HepG2 (cell line): Measurements from ENCODE around the gene GABBR2. TPM values are rescaled to one million over a fixed set of nuclear protein-coding genes. Genes with fewer than 3 reads are reported as not detected.

Experiments
- ATAC-seq: fragments of 200-7000 bp; cut with Tn5 transposase; 3 replicates; pipeline ENCODE4 v1.9.1; 2020; ENCODE audit warnings: mild to moderate bottlenecking, moderate library complexity
- BruUV-seq: library from RNA; stranded (reverse); fragments of 400-500 nt; replicated peaks from 2 replicates; lab custom pipeline; 2021; lab: Mats Ljungman, UMichigan
- CTCF ChIA-PET: fragments of 300-600 bp; formaldehyde crosslinking; extraction: SDS; loops from one replicate; lab custom pipeline; 2021; ENCODE audit warnings: low total read pairs, inconsistent platforms, low intra/inter-chr PET ratio; lab: Yijun Ruan, JAX
- POLR2A ChIA-PET: fragments of 350-600 bp; sonication (Branson Sonifier 250); formaldehyde crosslinking; loops from one replicate; lab custom pipeline; 2020; ENCODE audit warnings: antibody characterized with exemption, inconsistent platforms; lab: Yijun Ruan, JAX
- DNase-seq: peaks from one replicate; pipeline ENCODE4 v3.0.0-alpha.2; 2015; ENCODE audit warnings: low spot score
- FAIRE-seq: peaks from 3 replicates; lab custom pipeline; 2011; peaks lifted over from hg19 to GRCh38; lab: Jason Lieb, UNC
- H2AFZ ChIP-seq: one replicate; pipeline ENCODE4 v1.6.1; 2011; ENCODE audit warnings: low read length, inconsistent platforms
- H3K27ac ChIP-seq: fragments of 300-600 bp; 3 replicates; pipeline ENCODE4 v1.8.0; 2011; ENCODE audit warnings: mixed run types, mild to moderate bottlenecking, mixed read lengths, low read length, inconsistent platforms; ENCODE audit not compliant: insufficient read depth; ENCODE audit errors: extremely low read length
- H3K27me3 ChIP-seq, 2 experiments: fragments of 200-600 bp in 1 of 2; 2 replicates in 1 of 2; 3 replicates in 1 of 2; pipeline versions ENCODE4 v1.6.0 to v1.8.0; 2011; ENCODE audit warnings: low read length in 2 of 2, mild to moderate bottlenecking in 2 of 2, moderate library complexity in 2 of 2, inconsistent platforms in 1 of 2; ENCODE audit not compliant: insufficient read depth in 2 of 2, control insufficient read depth in 1 of 2
- H3K36me3 ChIP-seq, 2 experiments: fragments of 200-600 bp in 1 of 2; replicated peaks in 1 of 2; 2 replicates in 1 of 2; 3 replicates in 1 of 2; pipeline versions ENCODE4 v1.5.1 to v1.8.0; 2011; ENCODE audit warnings: low read length in 2 of 2, inconsistent platforms in 1 of 2; ENCODE audit not compliant: insufficient read depth in 2 of 2, control insufficient read depth in 1 of 2
- H3K4me1 ChIP-seq: 2 replicates; pipeline ENCODE4 v1.5.1; 2012; ENCODE audit warnings: low read length, inconsistent platforms; ENCODE audit not compliant: insufficient read depth
- H3K4me2 ChIP-seq: 2 replicates; pipeline ENCODE4 v1.6.0; 2011; ENCODE audit warnings: low read depth, low read length, inconsistent platforms
- H3K4me3 ChIP-seq, 3 experiments: fragments of 200-600 bp in 1 of 3; sonication (generic), shearing (Covaris generic) in 1 of 3; replicated peaks in 1 of 3; 2 replicates each; pipeline ENCODE4 v1.5.1; 2011 to 2016; ENCODE audit warnings: low read length in 3 of 3, inconsistent platforms in 2 of 3, low read depth in 2 of 3, mild to moderate bottlenecking in 2 of 3, control low read depth in 1 of 3, mixed read lengths in 1 of 3; ENCODE audit not compliant: insufficient read depth in 1 of 3
- H3K79me2 ChIP-seq: one replicate; pipeline ENCODE4 v1.6.1; 2011; ENCODE audit warnings: low read length, inconsistent platforms; ENCODE audit not compliant: insufficient read depth
- H3K9ac ChIP-seq: 2 replicates; pipeline ENCODE4 v1.6.0; 2011; ENCODE audit warnings: mild to moderate bottlenecking, low read depth, low read length, inconsistent platforms; ENCODE audit not compliant: insufficient read depth
- H3K9me3 ChIP-seq: 2 replicates; pipeline ENCODE4 v1.5.1; 2012; ENCODE audit warnings: mild to moderate bottlenecking, low read length
- H4K20me1 ChIP-seq: 2 replicates; pipeline ENCODE4 v1.6.0; 2011; ENCODE audit warnings: inconsistent platforms, mild to moderate bottlenecking, low read length, moderate library complexity; ENCODE audit not compliant: insufficient read depth
- AGO2 ChIP-seq: fragments of 200-400 bp; formaldehyde crosslinking; optimal IDR thresholded peaks from 2 replicates; pipeline ENCODE3; 2017; ENCODE audit warnings: mild to moderate bottlenecking, low read depth, low read length, moderate library complexity
- ATF2 ChIP-seq: sonication (generic); formaldehyde crosslinking; IDR thresholded peaks from 2 replicates; pipeline ENCODE4 v1.4.0; 2020; ENCODE audit warnings: missing genetic modification reagents
- CBFB ChIP-seq: sonication (generic); formaldehyde crosslinking; IDR thresholded peaks from 2 replicates; pipeline ENCODE4 v1.4.0; 2020; ENCODE audit warnings: missing genetic modification reagents
- KDM5B ChIP-seq: sonication (generic); formaldehyde crosslinking; IDR thresholded peaks from 2 replicates; pipeline ENCODE4 v1.4.0; 2020; ENCODE audit warnings: missing genetic modification reagents, mild to moderate bottlenecking, borderline replicate concordance
- MAFG ChIP-seq: sonication (generic); formaldehyde crosslinking; IDR thresholded peaks from 2 replicates; pipeline ENCODE4 v1.5.1; 2020; ENCODE audit warnings: mild to moderate bottlenecking, missing genetic modification reagents
- PTBP1 ChIP-seq: fragments of 200-400 bp; formaldehyde crosslinking; IDR thresholded peaks from 2 replicates; pipeline ENCODE4 v1.6.1; 2018; ENCODE audit warnings: low read length, low read depth; ENCODE audit not compliant: poor library complexity, severe bottlenecking
- WIZ ChIP-seq: sonication (generic); formaldehyde crosslinking; IDR thresholded peaks from 2 replicates; pipeline ENCODE4 v1.5.1; 2020; ENCODE audit warnings: mild to moderate bottlenecking, missing genetic modification reagents
- ZBTB8A ChIP-seq: sonication (generic); formaldehyde crosslinking; IDR thresholded peaks from 2 replicates; pipeline ENCODE4 v1.4.0; 2020; ENCODE audit warnings: mild to moderate bottlenecking, low read depth, missing genetic modification reagents, borderline replicate concordance
- ZC3H13 ChIP-seq: sonication (generic); formaldehyde crosslinking; IDR thresholded peaks from 2 replicates; pipeline ENCODE4 v1.8.1; 2023; ENCODE audit warnings: mild to moderate bottlenecking, missing genetic modification reagents, moderate library complexity
- ZNF431 ChIP-seq: sonication (generic); formaldehyde crosslinking; IDR thresholded peaks from 2 replicates; pipeline ENCODE4 v1.9.0; 2022; ENCODE audit warnings: missing genetic modification reagents, low read depth, mild to moderate bottlenecking, borderline replicate concordance
- WGBS: methylation state at CpG from one replicate; pipeline ENCODE4 v1.1.6; 2017; ENCODE audit warnings: low lambda C conversion rate; 5-methylcytosine and 5-hydroxymethylcytosine counted together
- in situ Hi-C: cut with HindIII; loops from 2 replicates; pipeline ENCODE4 v1.10.0; 2017; ENCODE audit warnings: low pct_unique_long_range_greater_than_20kb; ENCODE audit not compliant: extremely low pct_ligation_motif_present
- intact Hi-C: fragments of 100-400 bp; cut with micrococcal nuclease; formaldehyde crosslinking; loops from one replicate; pipeline ENCODE4 v1.10.0; 2022; ENCODE audit not compliant: unreplicated experiment
- polyA plus RNA-seq, 8 experiments: library from polyadenylated mRNA; depleted of rRNA in 3 of 8; stranded (reverse) in 7 of 8; unstranded in 1 of 8; fragments of >200 nt; fragmentation: Illumina TruSeq in 4 of 8; extraction: Trizol in 4 of 8; gene quantifications; 2 replicates each; pipeline versions ENCODE4 v1.2.1 to v1.2.3, GENCODE V29; 2011 to 2016; ENCODE audit warnings: low read depth in 4 of 8, missing spikeins in 1 of 8, mixed read lengths in 1 of 8; ENCODE audit not compliant: insufficient read depth in 1 of 8
- total RNA-seq, 5 experiments: library from RNA; depleted of rRNA; stranded (reverse); fragments of >200 nt; fragmentation: Illumina TruSeq; extraction: Trizol; gene quantifications; 2 replicates each; pipeline ENCODE4 v1.2.3, GENCODE V29; 2016; ENCODE audit warnings: low read depth in 1 of 5
- TF ChIP-seq, protein P1 (sequence below): sonication (generic); formaldehyde crosslinking; IDR thresholded peaks from 2 replicates; pipeline ENCODE4 v1.4.0; 2020; ENCODE audit warnings: mild to moderate bottlenecking, missing genetic modification reagents
- TF ChIP-seq, protein P2 (sequence below): sonication (generic); formaldehyde crosslinking; IDR thresholded peaks from 2 replicates; pipeline ENCODE4 v1.8.1; 2023; ENCODE audit warnings: mild to moderate bottlenecking, missing genetic modification reagents

GABBR2 gene
- total and polyA plus RNA-seq, 2 of the 13 experiments (the other 11 are each of a cell fraction or from before 2014, with no cell fraction given): 0.02 TPM; not detected in 1

GRCh38 chr9:98385751-98386150 lies 323.0 kb downstream of the GABBR2 start:
- intact Hi-C loops: no loop called here
- BruUV-seq: no TSS peak
- 20% methylated on average over 3 of the region's 3 CpGs for WGBS

More at GRCh38 chr9:98385751-98386150, 323.0 kb downstream of the GABBR2 start:
- H3K4me2 ChIP-seq: no peak overlapping the region
- no peak for TF ChIP-seq ATF2 (CRISPR knock-in tag)
- TF ChIP-seq ZC3H13: no peak
- TF ChIP-seq KDM5B: no peak
- no peak for TF ChIP-seq ZNF431
- no peak for TF ChIP-seq CBFB (CRISPR knock-in tag)
- TF ChIP-seq MAFG: no peak
- TF ChIP-seq, protein P1, sequence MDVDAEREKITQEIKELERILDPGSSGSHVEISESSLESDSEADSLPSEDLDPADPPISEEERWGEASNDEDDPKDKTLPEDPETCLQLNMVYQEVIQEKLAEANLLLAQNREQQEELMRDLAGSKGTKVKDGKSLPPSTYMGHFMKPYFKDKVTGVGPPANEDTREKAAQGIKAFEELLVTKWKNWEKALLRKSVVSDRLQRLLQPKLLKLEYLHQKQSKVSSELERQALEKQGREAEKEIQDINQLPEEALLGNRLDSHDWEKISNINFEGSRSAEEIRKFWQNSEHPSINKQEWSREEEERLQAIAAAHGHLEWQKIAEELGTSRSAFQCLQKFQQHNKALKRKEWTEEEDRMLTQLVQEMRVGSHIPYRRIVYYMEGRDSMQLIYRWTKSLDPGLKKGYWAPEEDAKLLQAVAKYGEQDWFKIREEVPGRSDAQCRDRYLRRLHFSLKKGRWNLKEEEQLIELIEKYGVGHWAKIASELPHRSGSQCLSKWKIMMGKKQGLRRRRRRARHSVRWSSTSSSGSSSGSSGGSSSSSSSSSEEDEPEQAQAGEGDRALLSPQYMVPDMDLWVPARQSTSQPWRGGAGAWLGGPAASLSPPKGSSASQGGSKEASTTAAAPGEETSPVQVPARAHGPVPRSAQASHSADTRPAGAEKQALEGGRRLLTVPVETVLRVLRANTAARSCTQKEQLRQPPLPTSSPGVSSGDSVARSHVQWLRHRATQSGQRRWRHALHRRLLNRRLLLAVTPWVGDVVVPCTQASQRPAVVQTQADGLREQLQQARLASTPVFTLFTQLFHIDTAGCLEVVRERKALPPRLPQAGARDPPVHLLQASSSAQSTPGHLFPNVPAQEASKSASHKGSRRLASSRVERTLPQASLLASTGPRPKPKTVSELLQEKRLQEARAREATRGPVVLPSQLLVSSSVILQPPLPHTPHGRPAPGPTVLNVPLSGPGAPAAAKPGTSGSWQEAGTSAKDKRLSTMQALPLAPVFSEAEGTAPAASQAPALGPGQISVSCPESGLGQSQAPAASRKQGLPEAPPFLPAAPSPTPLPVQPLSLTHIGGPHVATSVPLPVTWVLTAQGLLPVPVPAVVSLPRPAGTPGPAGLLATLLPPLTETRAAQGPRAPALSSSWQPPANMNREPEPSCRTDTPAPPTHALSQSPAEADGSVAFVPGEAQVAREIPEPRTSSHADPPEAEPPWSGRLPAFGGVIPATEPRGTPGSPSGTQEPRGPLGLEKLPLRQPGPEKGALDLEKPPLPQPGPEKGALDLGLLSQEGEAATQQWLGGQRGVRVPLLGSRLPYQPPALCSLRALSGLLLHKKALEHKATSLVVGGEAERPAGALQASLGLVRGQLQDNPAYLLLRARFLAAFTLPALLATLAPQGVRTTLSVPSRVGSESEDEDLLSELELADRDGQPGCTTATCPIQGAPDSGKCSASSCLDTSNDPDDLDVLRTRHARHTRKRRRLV (CRISPR knock-in tag): no peak
- TF ChIP-seq, protein P2, sequence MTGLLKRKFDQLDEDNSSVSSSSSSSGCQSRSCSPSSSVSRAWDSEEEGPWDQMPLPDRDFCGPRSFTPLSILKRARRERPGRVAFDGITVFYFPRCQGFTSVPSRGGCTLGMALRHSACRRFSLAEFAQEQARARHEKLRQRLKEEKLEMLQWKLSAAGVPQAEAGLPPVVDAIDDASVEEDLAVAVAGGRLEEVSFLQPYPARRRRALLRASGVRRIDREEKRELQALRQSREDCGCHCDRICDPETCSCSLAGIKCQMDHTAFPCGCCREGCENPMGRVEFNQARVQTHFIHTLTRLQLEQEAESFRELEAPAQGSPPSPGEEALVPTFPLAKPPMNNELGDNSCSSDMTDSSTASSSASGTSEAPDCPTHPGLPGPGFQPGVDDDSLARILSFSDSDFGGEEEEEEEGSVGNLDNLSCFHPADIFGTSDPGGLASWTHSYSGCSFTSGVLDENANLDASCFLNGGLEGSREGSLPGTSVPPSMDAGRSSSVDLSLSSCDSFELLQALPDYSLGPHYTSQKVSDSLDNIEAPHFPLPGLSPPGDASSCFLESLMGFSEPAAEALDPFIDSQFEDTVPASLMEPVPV (CRISPR knock-in tag): no peak
- TF ChIP-seq WIZ: no peak
- TF ChIP-seq ZBTB8A (CRISPR knock-in tag): no peak
- TF ChIP-seq PTBP1: no peak
- TF ChIP-seq AGO2: no peak
- H3K4me1 ChIP-seq: no peaks in the 10 kb centered on the region
- in situ Hi-C loops: no loop called here
- no peak overlapping the region for H3K4me3 ChIP-seq
- no peaks in the 10 kb centered on the region for H3K79me2 ChIP-seq
- no peaks in the 10 kb centered on the region for H3K9me3 ChIP-seq
- H3K27ac ChIP-seq: no peak overlapping the region
- no peak overlapping the region for H2AFZ ChIP-seq
- peaks cover 0 to 19% of the 10 kb centered on the region in 2 experiments; a peak in 2 of 5 replicates for H3K27me3 ChIP-seq
- H3K36me3 ChIP-seq: no peaks in the 10 kb centered on the region
- POLR2A ChIA-PET: no interaction called here
- no peak for FAIRE-seq
- no peak for ATAC-seq
- DNase-seq: no peak
- no peaks in the 10 kb centered on the region for H4K20me1 ChIP-seq
- H3K9ac ChIP-seq: no peak overlapping the region
- CTCF ChIA-PET: no interaction called here
